Measurements from ENCODE around the gene TP53INP2.

TP53INP2 gene

DNA sequence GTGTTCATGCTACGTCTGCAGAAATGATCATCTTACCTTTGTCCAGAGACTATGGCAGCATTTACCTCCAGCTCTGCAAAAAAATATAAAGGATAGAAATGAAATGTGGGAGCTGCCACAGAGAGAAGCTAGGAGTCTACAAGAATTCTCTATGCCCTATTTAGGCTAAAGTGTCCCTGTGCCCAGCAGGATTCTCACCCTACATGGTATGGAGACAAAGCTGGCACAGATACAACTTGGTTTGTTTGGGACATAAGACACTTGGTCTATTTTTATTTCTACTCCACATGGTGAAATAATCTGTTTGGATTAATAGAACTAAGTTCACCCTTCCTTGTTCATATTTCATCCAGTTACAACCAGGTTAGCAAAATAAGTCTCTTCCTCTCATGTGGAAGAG, 28.4 kb downstream of the TP53INP2 start:
- no peak for DNase-seq

DNA sequence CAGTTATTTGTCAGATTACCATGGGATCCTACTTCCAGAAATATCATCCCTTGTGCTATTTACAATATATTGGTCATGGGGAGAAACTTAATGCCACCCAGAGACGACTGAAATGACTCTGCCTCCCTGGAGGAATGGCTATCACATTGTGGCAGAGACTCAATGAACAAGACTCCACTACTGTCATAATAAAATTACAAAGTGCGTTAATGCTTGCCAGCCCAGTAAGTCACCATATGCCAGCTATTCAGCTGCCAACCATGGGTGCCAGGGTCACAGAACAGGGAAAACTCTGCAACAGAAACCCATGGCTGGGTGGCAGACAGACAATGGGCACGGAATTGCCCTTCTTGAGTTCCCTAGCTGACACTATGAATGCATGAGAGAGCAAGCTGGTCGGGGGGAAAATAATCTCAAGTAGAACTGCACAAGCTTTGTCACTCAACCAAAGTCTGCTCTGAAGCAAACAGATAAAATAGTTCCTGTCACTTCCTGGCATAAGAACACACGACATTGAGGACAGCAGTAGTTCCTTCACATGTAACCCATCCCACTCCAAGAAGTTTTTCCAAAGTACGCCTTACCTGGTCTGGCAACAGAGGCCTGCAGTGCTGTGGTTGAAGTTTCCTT, 32.1 kb downstream of the TP53INP2 start:
- no peak for DNase-seq

DNA sequence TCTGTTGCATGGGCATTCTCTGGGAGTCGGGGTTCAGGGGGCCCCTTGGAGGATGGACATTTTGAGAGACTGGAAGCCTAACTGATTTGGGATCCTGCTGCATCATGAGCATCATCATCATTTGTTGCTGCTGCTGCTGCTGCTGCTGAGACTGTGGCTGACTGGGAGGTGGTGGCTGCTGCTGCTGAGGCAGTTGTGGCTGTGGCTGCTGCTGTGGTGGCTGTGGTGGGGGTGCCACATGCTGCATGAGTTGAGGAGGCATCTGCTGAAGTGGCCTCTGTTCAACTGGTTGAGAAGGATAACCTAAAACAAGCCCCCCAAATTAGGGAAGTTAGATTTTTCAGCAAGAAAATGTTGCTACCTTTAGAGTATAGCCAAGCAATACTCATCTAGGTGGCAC, 38.9 kb downstream of the TP53INP2 start:
- no peak for DNase-seq

DNA sequence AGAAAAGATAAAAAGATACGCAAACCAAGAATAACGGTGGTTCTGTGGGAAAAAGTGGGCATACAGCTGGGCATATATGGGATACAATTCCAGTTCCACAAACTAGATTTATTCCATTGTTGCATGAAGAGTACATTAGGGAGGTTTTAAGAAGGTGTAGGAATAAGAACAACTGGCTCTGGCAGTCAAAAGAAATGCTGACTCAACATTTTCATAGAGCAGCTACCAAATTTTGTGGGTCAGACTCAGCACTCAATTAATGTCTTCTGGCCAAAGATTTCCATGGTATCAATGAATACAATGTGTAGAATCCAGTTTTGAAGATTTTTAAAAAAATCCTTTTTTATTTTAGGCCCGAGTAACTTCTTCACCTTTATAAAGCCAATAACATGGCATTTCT, 40.2 kb downstream of the TP53INP2 start:
- DNase-seq, result no peak

DNA sequence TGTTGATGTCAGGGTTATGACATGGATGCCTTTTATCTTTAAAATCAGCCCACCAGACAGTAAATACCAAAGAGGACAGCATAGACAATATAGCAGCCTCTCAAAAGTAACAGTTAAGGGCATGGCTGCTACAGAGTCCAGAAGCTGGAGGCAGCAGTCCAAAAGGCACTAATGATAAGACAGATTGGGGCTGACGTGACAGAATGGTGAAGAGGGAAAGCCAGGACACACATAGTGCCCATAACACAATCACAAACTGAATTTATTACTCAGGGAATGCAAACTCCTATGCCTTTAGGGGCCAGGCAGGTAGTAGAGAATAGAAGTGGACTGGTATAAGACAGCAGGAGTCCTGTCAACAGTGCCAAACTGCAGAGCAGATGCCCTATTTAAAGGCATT, 40.7 kb downstream of the TP53INP2 start:
- no peak for DNase-seq

DNA sequence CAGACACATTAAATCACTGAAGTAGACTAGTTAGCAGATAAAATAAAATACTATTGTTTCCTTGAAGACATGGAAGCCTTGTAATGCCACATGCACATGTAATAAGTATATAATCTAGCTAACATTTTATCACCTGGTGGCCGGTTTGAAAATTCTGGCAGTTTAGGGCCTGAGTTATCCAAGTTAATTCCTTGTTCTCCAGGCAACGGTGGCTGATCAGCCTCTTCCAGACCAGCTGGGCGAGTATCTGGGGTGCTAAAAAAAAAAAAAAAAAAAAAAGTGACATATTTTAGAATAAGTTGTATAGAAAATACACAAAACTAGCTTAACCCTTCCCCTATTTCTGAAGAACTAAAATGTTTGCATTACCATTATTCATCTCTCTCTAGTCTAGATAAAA, 42.5 kb downstream of the TP53INP2 start:
- no peak for DNase-seq

DNA sequence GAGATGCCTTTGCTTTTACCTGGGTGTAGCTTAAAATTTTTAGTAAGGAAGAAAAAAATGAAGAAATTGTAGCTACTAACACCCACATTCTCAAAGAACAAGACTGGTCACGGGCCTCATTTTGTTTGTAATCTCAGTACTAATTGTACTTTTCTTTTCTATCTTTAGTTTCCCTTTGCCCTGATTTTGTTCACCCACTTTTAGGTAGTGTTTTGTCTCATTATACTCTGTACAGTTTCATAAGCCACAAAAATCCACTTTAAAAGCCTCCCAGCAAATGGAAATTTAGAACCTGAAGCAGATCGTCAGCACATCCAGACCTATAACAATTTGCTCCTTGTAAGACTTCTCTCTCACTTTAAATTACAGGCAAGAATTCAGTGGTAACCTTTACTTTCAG, 43.3 kb downstream of the TP53INP2 start:
- no peak for DNase-seq

DNA sequence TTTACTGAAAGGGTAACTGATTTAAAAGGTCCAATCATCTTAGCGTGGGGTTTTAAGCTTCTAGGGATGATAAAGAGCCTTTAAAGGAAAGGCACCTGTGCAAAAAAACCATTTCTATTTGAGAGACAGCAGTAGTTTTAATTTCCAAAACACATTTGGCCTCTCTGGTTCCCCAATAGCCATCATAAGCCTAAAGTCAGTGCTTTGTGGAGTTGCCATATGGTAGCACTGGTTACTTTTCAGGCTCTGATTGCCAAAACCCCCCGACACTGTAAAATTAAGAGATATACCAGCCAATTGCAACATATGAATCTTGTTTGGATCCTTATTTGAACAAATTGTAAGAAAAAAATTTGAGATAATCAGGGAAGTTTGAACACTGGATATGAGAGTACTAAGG, 44.6 kb downstream of the TP53INP2 start:
- no peak for DNase-seq

DNA sequence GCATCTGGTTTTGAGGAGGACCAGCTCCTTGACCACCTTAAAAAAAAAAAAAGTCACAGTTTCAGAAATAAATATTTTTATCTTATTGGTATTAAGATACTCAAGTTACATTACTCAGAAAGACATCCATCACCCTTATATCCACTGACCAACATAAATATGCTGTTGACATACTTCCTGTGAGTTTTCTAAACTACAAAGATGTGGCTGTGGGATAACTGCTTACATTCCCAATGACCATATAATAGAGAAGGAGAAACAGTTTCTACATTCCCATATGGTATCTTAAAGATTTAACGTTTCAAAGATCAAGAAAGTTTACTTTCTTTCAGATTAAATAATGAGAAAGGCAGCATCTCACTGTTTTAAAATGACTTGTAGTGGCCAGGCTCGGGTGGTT, 46.3 kb downstream of the TP53INP2 start:
- DNase-seq, result no peak

DNA sequence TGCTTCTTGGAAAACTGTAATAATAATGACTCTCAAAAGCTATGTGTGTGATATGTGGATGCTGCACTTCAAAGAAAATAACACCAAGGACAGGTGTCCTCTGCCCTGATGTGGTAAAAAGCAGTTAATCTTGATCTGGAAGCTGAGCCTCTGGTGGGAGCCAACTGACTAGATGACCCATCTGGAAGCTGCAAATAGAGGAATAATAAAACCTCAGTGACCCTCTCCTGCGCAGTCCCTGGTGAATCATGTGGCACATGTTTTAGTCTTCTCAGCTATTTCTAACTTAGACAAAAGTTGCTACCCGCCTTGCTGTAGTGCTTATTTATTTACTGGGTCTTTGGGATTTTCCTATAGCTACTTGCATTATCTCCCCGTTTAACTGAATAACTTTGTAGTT, 47.3 kb downstream of the TP53INP2 start:
- no peak for DNase-seq

DNA sequence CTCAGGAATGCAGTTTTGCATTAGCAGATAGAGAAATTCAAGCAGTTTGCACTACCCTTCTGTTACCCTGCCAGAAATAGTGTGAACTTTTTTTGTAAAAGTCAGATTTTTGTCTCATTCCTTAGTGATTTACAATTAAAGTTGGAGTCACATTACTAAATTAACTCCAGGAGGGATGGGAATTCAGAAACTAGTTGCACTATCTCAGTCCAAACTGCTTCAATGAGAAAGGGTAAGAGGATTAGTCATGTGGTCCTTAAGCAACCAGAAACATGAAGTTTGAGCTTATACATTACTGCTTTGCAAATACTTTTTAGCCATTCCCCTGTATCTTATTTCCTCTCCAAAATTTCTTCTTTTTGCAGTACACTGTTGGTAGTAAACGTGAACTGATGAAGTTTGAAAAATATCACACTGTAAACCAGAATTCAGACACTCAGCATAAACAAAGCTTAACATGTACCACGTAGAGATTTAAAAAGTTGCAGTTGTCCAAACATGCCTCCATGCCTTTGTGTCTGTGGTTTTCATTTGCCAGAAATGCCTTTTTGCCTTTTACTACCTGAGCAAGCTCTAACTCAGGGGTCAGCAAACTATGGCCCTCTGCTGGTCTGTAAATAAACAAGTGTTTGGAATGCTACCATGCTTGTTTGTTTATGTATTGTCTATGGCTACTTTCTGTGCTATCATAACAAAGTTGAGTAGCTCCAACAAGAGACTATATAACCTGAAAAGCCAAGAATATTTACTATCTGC, 49.7 kb downstream of the TP53INP2 start:
- no peak for DNase-seq

DNA sequence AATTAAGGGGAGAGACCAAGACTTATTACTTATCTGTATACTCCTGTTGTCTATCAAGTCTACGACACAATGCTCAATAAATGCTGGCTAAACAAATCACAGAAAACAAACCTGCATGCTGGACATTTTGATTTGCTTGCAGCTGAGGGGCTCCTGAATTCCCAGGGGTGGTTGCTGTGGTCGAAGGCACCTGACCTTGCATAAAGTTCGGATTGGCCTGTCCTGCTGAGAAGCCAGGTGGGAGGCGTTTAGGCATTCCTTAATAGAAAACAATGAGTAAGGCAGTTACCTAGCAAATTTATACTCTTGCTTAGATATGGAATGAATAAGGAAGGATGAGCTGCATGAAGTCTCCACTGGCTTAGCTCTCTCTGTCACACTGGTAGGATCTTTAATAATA, 50.5 kb downstream of the TP53INP2 start:
- DNase-seq, result no peak

DNA sequence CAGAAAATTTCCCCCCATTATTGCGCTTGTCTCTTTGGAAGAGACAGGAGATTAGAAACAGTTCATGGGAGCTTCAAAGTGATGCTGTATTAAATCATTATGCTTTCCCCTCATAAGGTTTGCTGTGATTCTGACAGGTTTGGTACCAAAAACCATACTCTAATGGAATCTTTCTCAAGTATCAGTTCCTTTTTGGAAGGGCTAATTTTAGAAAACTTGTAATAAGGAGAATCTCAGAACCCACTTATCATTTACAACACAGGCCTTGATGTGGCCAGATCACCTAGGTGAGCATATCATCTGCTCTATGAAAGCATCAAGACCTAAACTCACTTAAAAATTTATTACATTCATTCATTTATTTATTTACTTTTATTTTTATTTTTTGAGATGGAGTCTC, 51.2 kb downstream of the TP53INP2 start:
- DNase-seq, result no peak

DNA sequence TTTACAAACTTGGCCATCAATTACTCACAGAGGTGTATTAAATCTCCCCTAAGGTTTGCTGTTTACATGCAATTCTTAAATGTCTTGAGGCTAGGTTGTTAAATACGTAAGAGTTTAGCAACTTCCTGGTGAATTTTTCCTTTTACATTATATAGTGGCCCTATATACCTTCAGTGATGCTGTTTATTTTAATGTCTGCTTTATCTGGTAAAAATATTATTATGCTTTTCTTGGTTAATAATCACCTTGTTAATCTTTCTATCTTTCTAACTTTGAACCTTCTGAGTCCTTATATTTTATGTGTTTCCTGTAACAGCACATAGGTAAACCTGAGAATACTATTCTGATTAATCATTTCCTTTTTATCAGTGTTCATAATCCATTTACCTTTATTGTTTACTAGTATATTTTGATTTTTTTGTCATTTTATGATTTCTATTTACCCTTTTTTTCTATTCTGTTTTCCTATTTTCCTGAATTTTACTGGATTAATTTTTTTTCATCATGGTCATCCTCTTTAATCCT, 57.9 kb downstream of the TP53INP2 start:
- no peak for DNase-seq
